GM19463 (cell line): Measurements from ENCODE around the gene USF1.
A peak's percentile ranks its signal among the peaks of the same experiment; 100 is the strongest.

Experiments used
- ATAC-seq: cut with Tn5 transposase; IDR thresholded peaks from one replicate; pipeline ENCODE4 v1.9.1; 2021; ENCODE audit warnings: mild to moderate bottlenecking, moderate library complexity; ENCODE audit not compliant: unreplicated experiment

USF1 gene

GRCh38 chr1:161045736-161046604 is at the start of gene USF1:
Gene USF1 (minus strand): TSS chr1:161045977. CDS start chr1:161043275, 2,702 bp downstream.
- peak; percentile 65 for ATAC-seq

DNA sequence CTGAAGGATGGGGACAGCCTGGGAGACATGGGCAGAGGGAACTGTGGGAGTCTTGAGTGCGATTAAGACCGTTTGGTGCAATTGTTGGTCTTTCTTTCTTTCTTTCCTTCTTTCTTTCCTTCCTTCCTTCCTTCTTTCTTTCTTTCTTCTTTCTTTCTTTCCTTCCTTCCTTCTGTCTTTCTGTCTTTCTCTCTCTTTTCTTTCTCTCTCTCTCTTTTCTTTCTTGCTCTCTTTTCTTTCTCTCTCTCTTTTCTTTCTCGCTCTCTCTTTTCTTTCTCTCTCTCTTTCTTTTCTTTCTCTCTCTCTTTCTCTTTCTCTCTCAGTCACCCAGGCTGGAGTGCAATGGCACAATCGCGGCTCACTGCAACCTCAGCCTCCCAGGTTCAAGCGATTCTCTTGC is 49.5 kb upstream of the USF1 start:
- ATAC-seq, result no peak

DNA sequence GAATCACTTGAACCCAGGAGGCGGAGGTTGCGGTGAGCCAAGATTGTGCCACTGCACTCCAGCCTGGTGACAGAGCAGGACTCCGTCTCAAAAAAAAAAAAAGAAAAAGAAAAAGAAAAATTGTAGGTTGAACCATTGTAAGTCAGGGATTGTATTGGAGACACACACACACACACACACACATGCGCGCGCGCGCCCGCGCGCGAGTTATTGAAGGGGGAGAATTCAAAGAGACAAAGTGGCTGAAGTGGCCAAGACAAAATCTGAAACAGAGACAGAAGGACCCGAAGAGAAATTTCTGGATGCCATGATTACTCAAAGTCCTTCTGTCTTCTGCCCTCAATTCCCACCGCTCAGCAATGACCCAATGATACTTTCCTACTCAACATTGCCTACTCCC is 48.7 kb upstream of the USF1 start:
- no peak for ATAC-seq

- no peak for ATAC-seq
Observed at GRCh38 chr1:161092621-161093028, 46.8 kb upstream of the USF1 start.

GRCh38 chr1:161091796-161092507 is 46.2 kb upstream of the USF1 start:
- ATAC-seq, result no peak

- ATAC-seq, result no peak
Observed at GRCh38 chr1:161091093-161091492, 45.3 kb upstream of the USF1 start.

DNA sequence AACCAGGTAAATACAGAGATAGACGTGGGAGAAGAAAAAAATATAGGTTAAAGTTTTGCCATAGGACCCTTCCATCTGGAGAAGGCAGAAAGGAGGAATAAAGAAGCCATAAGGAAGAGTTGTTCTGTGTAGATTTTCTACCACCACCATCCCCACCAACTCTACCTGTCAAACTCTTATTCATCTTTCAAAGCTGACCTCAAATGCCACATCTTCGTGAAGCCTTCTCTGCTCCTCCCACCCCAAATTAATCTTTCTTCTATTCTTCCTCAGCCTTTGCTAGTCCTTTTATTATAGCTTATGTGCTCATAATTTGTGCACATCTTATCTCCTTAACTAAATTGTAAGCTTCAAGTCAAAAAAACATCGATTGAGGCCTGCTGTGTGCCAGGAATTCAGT is 44.8 kb upstream of the USF1 start:
- ATAC-seq, result no peak

DNA sequence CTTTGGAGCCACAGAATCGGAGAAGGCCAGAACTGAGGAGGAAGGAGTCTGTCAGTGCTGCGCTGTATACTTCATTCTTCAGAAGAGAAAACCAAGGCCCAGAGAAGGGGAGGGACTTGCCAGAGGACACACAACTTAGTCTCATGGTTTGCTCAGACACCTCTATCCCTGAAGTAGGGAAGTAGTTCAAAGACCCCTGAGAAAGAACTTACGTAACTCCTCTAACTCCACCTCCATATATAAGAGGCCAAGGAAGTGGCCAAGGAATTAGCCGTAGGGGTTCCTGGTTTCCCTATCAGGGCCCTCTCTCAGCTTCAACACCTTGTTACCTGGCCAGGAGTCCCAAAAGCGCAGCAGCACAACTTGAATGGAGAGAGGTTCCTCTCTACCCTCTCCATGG is 44.2 kb upstream of the USF1 start:
- ATAC-seq, result no peak

DNA sequence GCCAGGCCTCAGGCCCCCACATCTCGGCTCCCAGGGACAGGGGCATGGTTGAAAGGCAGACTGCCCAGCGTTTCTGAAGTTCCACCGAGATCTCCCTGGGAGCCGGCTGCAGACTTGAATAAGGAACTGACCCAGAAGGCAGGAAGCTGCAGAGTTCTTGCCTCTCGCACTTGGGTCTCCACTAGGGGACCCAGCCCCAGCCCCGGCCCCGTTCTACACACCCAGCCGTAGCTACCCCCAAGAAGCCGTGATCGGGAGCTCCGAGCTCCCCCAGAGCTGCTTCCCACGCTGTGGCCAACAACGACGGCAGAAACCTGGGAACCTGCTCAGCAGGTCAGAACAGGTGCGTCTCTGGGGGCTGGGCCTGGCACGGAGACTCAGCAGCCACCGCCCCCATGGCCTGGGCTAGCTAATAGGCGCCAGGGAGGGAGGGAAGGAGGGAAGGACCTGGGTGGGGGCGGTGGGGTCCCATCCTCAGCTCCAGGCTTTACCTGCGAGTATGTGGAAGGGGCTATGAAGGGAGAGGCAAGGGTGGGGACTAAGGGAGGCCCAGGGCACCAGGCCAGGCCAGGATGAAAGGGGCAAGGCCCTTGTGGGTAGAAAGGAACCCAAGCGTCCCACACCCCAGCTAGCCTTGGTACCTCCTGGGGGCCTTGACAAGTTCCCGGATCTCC is 43.6 kb upstream of the USF1 start, which contains the start of gene NECTIN4:
NECTIN4 (minus strand) TSS at position 308 of the 674 bp plus-strand sequence; CDS start at position 46, 262 bp downstream.
- ATAC-seq, result no peak

DNA sequence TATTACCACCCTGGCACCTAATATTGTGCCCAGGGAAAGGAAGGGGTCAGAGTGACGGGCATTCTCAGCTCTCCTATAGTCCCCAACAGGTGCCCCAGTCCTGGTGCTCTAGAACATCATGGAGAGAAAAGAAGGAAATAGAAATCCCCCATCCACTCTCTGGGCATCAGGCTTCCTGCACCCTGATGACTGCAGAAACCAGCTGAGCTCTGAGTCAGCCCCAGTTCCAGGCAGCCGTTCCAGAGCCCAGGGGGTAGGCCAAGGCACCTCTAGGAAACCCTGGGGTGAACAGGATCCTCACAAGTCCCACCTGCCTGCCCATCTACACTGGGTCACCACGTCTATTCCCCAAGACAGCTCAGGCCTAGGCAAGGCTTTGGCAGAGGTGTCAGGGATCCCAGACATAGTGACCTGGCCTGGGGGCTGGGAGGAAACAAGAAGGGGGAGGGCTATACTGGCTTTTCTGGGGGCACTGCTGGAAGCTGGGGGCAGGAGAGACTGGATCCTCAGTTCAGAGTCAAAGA is 42.9 kb upstream of the USF1 start:
- ATAC-seq, result no peak

DNA sequence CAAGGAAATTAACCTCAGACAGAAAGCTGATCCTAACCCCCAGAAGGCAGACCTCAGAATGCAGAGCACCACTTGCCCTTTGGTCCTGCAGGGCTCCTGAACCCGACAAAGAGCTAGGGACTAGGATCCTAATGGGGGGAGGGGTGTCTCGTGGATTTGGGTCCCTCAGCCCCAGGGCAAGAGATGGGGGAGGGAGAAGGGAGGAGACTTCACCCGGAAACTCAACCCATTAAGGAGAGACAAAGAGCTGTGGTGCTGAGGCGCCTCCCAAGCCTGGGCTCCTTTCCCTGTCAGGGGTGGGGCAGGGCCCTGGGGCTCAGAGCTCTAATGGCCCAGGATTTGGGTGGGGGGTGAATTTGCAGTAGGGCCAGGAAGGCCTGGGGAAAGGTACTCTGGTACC is 40.7 kb upstream of the USF1 start:
- no peak for ATAC-seq

- ATAC-seq, result no peak
Observed at GRCh38 chr1:161085165-161085564, 39.4 kb upstream of the USF1 start.

DNA sequence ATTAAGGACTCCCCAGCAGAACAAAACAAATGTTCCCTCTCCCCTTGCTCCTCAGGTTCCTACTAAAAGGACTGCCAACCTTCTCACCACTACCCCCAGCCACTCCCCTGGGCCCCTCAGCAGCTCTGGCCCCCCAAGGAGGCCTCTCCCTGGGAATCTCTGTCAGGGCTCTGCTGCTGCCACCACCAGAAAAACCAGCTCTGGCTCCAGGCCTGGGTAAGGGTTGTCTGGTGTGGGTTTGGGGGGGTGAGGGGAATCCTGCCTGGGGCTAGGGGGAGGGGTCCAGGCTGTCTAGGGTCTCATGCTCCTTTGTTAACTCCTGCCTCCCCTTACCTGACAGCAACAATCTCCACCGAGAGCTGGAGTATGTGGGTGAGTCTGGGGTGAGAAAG is 38.8 kb upstream of the USF1 start:
- no peak for ATAC-seq

- no peak for ATAC-seq
Observed at GRCh38 chr1:161083748-161084596, 38.2 kb upstream of the USF1 start.

DNA sequence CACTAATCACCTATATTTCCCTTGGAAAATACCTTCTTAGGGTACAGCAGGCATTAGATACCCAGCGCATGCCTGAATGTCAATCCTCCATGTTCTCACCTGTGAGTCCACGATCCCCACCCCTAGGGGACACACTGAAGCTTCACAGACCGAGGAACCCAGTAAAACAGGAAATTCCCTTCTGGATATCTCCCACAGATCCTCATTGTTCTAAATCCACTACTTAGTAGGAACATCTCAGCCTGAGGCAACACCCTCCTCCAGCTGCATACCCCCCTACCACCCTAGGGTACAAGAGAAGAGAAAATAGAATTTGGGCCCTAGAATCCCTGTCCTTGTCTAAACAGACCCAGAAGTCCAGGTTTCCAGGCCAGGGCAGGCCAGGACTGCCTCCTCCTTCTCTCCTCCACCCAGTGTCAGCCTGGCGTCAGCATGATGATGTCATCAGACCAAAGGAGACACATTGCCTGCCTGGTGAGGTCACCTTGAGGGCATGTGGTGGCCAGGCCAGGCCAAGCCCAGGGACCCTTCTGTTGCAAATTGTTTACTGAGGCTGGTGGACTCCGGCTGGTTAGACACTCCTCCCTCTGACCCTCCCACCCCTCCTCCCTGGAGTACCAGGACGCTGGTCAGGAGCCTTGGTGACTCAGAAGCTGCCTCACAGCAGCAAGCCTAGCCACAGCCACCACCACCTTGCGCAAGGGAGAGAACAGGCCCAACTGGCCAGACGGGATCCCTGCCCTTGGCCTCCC is 37.4 kb upstream of the USF1 start:
- no peak for ATAC-seq

- ATAC-seq, result no peak
Observed at GRCh38 chr1:161082483-161082882, 36.7 kb upstream of the USF1 start.

DNA sequence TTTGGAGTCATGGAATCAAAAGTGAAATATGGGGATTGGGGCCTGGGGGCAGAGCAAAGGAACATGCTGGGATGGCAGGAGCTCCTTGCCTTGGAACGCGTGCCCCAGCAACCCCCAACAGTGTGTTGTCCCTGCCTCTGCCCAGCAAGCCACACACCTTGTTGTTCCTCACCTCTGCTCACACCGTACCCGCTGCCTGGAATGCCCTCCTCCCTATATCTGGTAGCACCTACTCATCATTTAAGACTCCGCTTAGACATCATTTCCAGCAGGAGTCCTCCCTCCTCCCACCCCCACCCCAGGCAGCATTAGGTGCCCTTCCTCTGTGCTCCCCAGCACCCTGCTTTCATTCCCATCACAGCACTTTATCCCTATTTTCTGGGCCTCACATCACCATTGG is 35.7 kb upstream of the USF1 start:
- ATAC-seq, result no peak

DNA sequence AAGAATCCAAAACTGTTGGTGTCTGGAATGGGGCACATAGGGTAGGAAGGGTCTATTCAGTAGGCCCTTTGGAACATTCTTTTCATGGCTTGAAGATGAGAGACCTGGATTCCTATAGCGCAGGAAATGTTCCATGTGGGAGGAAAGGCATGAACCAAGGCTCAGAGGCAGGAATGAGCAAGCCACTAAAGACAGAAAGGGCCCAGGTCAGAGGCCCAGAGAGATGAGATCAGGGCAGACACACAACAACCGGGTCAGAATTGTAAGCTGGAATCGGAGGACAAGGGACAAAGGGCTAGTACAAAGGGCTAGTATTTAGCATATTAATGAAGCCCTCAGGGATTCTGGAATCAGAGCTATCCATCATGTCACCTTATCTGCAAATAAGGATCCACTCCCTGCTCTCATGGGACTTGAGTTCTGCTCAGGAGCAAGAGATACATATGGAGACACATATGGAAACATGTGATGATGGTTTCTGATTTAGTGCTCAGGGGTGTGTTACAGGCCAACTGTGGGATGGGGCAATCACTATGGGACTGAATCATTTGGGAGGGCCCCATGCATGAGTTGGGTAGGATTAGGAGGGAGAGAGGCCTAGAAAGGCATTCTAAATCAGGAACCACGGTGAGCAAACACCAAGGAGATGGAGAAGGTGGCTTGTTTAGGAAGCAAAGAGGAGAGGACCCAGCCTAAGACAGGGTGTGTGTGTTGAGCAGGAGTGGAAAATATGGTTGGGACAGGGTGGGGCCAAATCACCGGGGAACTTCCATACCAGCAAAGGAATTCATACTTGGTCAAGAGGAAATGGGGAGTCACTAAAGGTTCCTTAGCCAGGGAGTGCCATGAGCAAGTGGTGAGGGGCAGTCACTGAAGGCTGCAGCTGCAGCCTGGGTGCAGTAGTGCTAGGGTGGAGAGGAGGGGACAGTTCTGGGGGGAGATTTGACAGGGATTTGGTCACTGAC is 34.9 kb upstream of the USF1 start:
- no peak for ATAC-seq
